Dedifferentiated amniotic fluid mesenchymal stem cell (primary cell): ENCODE measurements around the gene CFAP57.
A peak's percentile ranks its signal among the peaks of the same experiment; 100 is the strongest.

ENCODE experiments used
- DNase-seq: peaks from one replicate; pipeline ENCODE4 v3.0.0-alpha.2; 2016; ENCODE audit errors: extremely low spot score

Gene CFAP57

GRCh38 chr1:43227143-43227764, 55.1 kb downstream of the CFAP57 start:
- peak; percentile 74 for DNase-seq

DNA sequence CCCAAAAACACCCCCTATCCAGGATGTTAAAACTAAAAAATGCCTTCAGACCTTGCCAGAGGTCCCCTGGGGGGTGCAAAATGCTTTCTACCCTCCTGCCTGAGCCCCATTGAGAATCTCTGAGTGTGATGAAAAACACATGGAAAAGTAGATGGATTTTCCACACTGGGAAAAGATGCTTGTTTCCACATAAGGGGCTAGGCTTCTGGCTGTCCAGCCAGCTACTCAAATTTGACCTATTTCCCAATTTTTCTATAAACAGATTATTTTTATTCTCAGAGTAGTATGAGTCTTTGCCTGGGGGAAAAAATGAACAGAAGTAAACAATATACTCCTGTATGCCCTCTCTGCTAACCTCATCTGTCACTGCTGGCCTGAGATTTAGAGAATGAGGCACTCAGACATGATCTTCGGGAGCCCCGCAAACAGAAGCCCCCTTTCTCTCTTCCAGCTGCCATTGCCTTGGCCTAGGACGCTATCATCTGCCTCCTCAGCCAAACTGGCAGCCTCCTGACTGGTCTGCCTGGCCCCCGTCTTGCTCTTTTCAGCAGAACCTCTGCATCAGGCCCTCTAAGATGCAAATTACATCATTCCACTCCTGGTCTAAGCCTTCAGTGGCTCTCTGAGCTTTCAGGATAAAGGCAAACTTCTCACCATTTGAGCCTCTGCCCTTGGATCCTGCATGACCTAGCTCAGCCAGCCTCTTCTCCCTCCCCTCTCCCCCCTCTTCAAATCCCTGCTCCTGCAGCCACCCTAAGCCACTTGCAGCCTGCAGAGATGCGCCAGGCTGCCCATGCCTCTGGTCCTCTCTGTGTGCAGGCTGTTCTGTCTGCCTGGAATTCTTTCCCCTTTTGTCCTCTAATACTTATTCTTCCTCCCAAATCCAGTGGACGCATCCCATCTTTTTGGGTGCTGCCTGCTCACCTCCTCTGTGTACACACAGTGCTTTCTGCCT, 58.0 kb downstream of the CFAP57 start:
- no peak for DNase-seq

GRCh38 chr1:43232074-43232473, 59.9 kb downstream of the CFAP57 start:
- peak; percentile 80 for DNase-seq

DNA sequence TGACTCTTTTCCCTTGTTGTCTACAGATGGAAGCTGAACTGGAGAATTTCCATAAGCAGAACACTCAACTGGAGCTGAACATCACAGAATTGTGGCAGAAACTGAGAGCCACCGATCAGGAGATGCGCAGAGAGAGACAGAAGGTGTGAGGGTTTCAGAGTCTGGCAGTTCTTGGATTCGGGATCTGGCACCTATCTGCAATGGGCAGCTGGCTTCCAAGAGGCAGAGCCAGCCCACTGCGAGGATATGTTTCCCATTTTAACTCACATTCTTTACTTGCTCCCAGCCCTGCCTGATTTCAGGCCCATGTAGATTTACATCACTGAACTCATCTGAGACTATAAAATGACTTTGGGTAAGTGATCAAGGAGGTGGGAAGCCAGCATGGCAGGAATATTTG, 60.4 kb downstream of the CFAP57 start:
- DNase-seq: no peak

- no peak for DNase-seq
Observed at GRCh38 chr1:43233631-43234030, 61.5 kb downstream of the CFAP57 start.

DNA sequence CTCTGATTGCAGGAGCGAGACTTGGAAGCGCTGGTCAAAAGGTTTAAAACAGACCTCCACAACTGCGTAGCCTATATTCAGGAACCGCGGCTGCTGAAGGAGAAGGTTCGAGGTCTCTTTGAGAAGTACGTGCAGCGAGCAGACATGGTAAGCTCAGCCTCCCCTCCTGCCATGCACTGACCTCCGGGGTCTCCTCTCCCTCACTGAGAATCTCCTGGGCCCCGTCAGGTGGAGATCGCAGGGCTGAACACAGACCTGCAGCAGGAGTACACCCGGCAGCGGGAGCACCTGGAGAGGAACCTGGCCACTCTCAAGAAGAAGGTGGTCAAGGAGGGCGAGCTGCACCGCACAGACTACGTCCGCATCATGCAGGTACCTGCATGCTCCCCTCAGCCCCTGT, 62.1 kb downstream of the CFAP57 start:
- DNase-seq: no peak

- DNase-seq: no peak
Observed at GRCh38 chr1:43235040-43235439, 62.9 kb downstream of the CFAP57 start.

GRCh38 chr1:43235451-43236121, 63.5 kb downstream of the CFAP57 start:
- DNase-seq: no peak

DNA sequence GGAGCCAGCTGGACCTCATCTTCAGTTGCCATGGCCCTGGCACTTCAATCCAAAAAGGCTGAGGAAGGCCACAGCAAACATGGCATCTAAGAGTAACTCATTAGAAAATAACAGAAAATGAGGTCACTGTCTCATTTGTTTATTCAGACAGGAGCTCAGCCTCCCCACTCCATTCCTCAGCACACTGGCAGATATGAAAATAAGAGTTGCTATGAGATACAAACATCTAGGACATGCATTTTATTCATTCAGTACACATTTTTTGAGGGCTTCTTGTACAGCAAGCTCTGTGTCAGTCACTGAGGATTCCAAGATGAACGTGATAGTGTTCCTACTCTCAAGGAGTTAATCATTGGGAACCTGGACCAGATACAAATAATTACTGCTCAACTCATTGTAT, 65.0 kb downstream of the CFAP57 start:
- peak; percentile 22 for DNase-seq

DNA sequence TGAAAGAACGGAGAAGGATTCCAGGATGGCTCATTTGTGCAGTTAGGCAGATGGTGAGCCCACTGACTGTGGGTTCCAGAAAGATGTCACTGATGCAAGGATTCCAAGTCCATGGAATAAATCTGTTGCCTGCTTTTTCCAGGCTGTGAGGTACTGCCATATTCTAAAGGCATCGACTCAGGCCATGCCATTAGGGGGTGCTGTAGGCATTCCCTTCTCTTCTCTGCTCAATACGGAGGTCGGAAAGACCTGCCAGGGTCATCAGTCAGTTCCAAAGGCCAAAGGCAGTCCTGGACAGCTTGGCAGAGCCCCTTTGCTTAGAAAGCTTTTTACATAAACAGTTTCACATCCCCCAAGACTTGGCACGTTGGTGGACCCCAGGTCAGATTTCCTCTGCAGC, 66.0 kb downstream of the CFAP57 start:
- DNase-seq: peak; percentile 63

GRCh38 chr1:43238991-43239469, 66.9 kb downstream of the CFAP57 start:
- DNase-seq: no peak

DNA sequence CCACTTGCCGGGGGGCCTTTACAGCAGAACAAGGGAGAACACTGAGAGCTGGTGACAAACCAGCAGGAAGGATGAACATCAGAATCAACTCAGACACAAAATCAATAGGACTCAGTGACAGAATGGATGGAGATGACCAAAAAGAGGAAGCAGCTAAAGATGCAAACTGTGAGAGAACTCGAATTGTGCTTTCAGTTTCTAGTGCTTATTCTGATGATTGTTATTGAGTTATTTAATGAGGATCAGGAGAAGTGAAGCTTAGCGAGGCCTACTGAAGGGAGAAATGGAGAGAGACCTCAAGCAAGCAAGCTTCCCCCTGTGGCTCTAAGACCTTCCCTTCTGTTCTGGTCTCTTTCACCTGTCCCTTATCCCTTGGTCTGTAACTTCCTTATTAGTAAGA, 67.4 kb downstream of the CFAP57 start:
- no peak for DNase-seq

GRCh38 chr1:43241413-43241836, 69.3 kb downstream of the CFAP57 start:
- no peak for DNase-seq

- DNase-seq: no peak
Observed at GRCh38 chr1:43243299-43243698, 71.2 kb downstream of the CFAP57 start.

DNA sequence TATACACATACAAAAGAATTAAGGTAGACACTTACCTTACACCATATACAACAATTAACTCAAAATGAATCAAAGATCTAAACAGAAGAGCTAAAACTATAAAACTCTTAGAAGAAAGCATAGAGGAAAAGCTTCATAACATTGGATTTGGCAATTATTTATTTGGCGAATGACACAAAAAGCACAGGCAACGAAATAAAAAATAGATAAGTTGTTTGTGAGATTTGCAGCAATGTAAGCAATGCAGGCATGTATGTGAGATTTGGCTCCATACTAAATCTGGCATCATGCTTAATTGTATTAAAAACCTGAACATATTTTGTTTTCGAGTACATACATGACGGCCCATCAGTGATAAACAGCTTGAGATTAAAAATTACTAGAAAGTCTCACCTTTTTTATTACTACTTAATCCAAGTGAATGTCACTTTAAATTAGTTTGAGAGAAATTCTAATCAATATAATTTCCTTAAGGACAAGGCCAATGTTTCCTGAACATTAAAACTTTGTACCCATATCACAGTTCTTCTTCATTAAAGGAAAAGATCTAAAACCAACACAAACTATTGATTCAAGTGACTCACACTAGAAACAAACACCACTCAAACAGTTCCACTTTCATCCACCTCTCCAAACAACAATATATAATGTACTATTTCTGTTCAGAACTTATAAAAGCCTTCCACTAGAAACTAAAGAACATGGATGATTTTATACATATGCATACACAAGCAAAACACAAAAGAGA, 74.5 kb downstream of the CFAP57 start:
- DNase-seq: no peak

DNA sequence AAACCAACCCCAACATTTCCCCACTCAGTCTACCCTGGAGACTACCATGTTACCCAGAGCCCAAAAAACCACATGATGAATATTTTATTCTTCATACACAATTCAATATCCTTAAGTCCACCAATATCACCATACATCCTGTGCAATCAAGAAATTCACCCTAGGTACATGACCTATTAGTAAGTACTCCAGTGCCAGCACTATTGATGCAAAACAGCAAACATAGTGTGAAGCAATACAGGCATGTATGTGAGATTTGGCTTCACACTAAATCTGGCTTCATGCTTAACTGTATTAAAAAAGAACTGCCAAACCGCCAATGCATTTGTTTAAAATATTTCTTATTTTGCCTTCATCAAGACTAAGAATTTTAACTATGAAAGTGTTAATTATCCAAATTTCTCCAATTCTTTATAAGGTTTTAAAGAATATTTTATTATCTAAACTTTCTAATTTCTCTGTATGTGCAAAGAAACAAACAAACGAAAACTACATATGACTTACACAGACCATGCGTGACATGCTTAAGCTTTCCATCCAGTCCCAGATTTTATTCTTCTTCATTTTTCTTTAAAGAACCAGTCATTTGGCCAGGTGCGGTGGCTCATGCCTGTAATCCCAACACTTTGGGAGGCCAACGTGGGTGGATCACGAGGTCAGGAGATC, 75.3 kb downstream of the CFAP57 start:
- DNase-seq: no peak

GRCh38 chr1:43250351-43250761, 78.2 kb downstream of the CFAP57 start:
- no peak for DNase-seq

- no peak for DNase-seq
Observed at GRCh38 chr1:43251024-43251423, 78.9 kb downstream of the CFAP57 start.

GRCh38 chr1:43252225-43252624, 80.1 kb downstream of the CFAP57 start:
- DNase-seq: no peak

- DNase-seq: no peak
Observed at GRCh38 chr1:43253173-43253572, 81.0 kb downstream of the CFAP57 start.

GRCh38 chr1:43253876-43254275, 81.7 kb downstream of the CFAP57 start:
- DNase-seq: no peak
